H9 (cell line): ENCODE measurements around the gene DIAPH3. TPM values are rescaled to one million over a fixed set of nuclear protein-coding genes. Genes with fewer than 3 reads are reported as not detected.

Experiments
- DNase-seq: peaks from one replicate; pipeline ENCODE4 v3.0.0-alpha.2; 2017
- H2AFZ ChIP-seq: one replicate; pipeline ENCODE4 v1.6.1; 2013; ENCODE audit warnings: mild to moderate bottlenecking, low read length, control low read depth, moderate library complexity
- H2AK5ac ChIP-seq: 2 replicates; pipeline ENCODE4 v1.6.1; 2013; ENCODE audit warnings: low read length, control low read depth, mixed read lengths; ENCODE audit not compliant: insufficient read length
- H2BK120ac ChIP-seq: one replicate; pipeline ENCODE4 v1.6.1; 2013; ENCODE audit warnings: low read depth, mild to moderate bottlenecking, low read length, control low read depth, inconsistent platforms; ENCODE audit not compliant: poor library complexity, severe bottlenecking
- H2BK12ac ChIP-seq: 2 replicates; pipeline ENCODE4 v1.6.1; 2013; ENCODE audit warnings: low read length, control low read depth, mixed read lengths, low read depth; ENCODE audit not compliant: insufficient read length
- H2BK15ac ChIP-seq: 2 replicates; pipeline ENCODE4 v1.6.1; 2013; ENCODE audit warnings: low read depth, low read length, control low read depth
- H2BK20ac ChIP-seq: one replicate; pipeline ENCODE4 v1.6.1; 2013; ENCODE audit warnings: low read depth, mild to moderate bottlenecking, low read length, control low read depth, inconsistent platforms; ENCODE audit not compliant: poor library complexity, severe bottlenecking
- H2BK5ac ChIP-seq: 2 replicates; pipeline ENCODE4 v1.6.1; 2013; ENCODE audit warnings: low read length, control low read depth, mixed read lengths; ENCODE audit not compliant: insufficient read length
- H3K14ac ChIP-seq: 2 replicates; pipeline ENCODE4 v1.6.1; 2013; ENCODE audit warnings: low read length, control low read depth; ENCODE audit not compliant: insufficient read depth
- H3K18ac ChIP-seq: 2 replicates; pipeline ENCODE4 v1.6.1; 2013; ENCODE audit warnings: low read depth, mild to moderate bottlenecking, mixed read lengths, low read length, control low read depth; ENCODE audit not compliant: insufficient read length
- H3K23ac ChIP-seq: 2 replicates; pipeline ENCODE4 v1.6.1; 2013; ENCODE audit warnings: low read length, control low read depth, mixed read lengths, low read depth; ENCODE audit not compliant: insufficient read length
- H3K23me2 ChIP-seq: 2 replicates; pipeline ENCODE4 v1.6.1; 2013; ENCODE audit warnings: low read depth, mild to moderate bottlenecking, mixed read lengths, low read length, control low read depth; ENCODE audit not compliant: insufficient read length, poor library complexity, severe bottlenecking
- H3K27ac ChIP-seq: 2 replicates; pipeline ENCODE4 v1.5.1; 2013; ENCODE audit warnings: low read length, control low read depth, mixed read lengths, low read depth; ENCODE audit not compliant: insufficient read length
- H3K27me3 ChIP-seq: 2 replicates; pipeline ENCODE4 v1.6.1; 2013; ENCODE audit warnings: low read length, control low read depth, inconsistent platforms; ENCODE audit not compliant: insufficient read depth
- H3K4ac ChIP-seq: 2 replicates; pipeline ENCODE4 v1.6.1; 2013; ENCODE audit warnings: low read depth, mild to moderate bottlenecking, control low read depth, inconsistent platforms, low read length, moderate library complexity
- H3K4me1 ChIP-seq: 2 replicates; pipeline ENCODE4 v1.6.1; 2013; ENCODE audit warnings: low read length, control low read depth, inconsistent platforms; ENCODE audit not compliant: insufficient read depth
- H3K4me2 ChIP-seq: 2 replicates; pipeline ENCODE4 v1.6.1; 2013; ENCODE audit warnings: low read length, control low read depth, mixed read lengths; ENCODE audit not compliant: insufficient read length, insufficient read depth
- H3K56ac ChIP-seq: 2 replicates; pipeline ENCODE4 v1.6.1; 2013; ENCODE audit warnings: low read depth, mild to moderate bottlenecking, mixed read lengths, low read length, control low read depth; ENCODE audit not compliant: insufficient read length
- H3K79me1 ChIP-seq: 2 replicates; pipeline ENCODE4 v1.6.1; 2013; ENCODE audit warnings: low read depth, mild to moderate bottlenecking, moderate library complexity, low read length, control low read depth, inconsistent platforms; ENCODE audit not compliant: insufficient read depth, poor library complexity, severe bottlenecking
- H3K79me2 ChIP-seq: 2 replicates; pipeline ENCODE4 v1.6.1; 2013; ENCODE audit warnings: low read length, control low read depth, inconsistent platforms; ENCODE audit not compliant: insufficient read depth
- H3K9ac ChIP-seq: 2 replicates; pipeline ENCODE4 v1.6.1; 2013; ENCODE audit warnings: low read length, control low read depth, mixed read lengths; ENCODE audit not compliant: insufficient read length; ENCODE audit errors: extremely low read depth
- H3K9me3 ChIP-seq: one replicate; pipeline ENCODE4 v1.6.1; 2013; ENCODE audit warnings: low read depth, low read length, inconsistent platforms; ENCODE audit not compliant: control insufficient read depth
- H3T11ph ChIP-seq: one replicate; pipeline ENCODE4 v1.6.1; 2013; ENCODE audit warnings: mild to moderate bottlenecking, low read length, control low read depth, inconsistent platforms
- H4K20me1 ChIP-seq: one replicate; pipeline ENCODE4 v1.6.1; 2013; ENCODE audit not compliant: control insufficient read depth, insufficient read length, insufficient read depth
- H4K5ac ChIP-seq: 2 replicates; pipeline ENCODE4 v1.6.1; 2013; ENCODE audit warnings: low read depth, mild to moderate bottlenecking, mixed read lengths, low read length, control low read depth; ENCODE audit not compliant: insufficient read length
- H4K8ac ChIP-seq: replicated peaks from 2 replicates; pipeline ENCODE4 v1.6.1; 2013; ENCODE audit warnings: low read length, control low read depth, mixed read lengths, low read depth; ENCODE audit not compliant: insufficient read length
- H4K91ac ChIP-seq: 2 replicates; pipeline ENCODE4 v1.6.1; 2013; ENCODE audit warnings: low read depth, mild to moderate bottlenecking, moderate library complexity, mixed read lengths, low read length, control low read depth; ENCODE audit not compliant: insufficient read length
- H3K27ac Mint-ChIP-seq, 3 experiments: 2 replicates in 2 of 3; 3 replicates in 1 of 3; pipeline ENCODE4 v1.8.0; 2020 to 2021; ENCODE audit warnings: mixed read lengths in 3 of 3, mild to moderate bottlenecking in 1 of 3, moderate library complexity in 1 of 3
- H3K27me3 Mint-ChIP-seq: 2 replicates; pipeline ENCODE4 v1.8.0; 2021; ENCODE audit warnings: low read depth, mild to moderate bottlenecking, moderate library complexity, mixed read lengths
- H3K36me3 Mint-ChIP-seq, 3 experiments: 2 replicates in 2 of 3; 3 replicates in 1 of 3; pipeline ENCODE4 v1.8.0; 2020 to 2021; ENCODE audit warnings: low read depth in 3 of 3, mixed read lengths in 3 of 3; ENCODE audit not compliant: insufficient read depth in 1 of 3
- H3K4me1 Mint-ChIP-seq, 2 experiments: 2 replicates each; pipeline ENCODE4 v1.8.0; 2020; ENCODE audit warnings: mixed read lengths in 2 of 2
- H3K4me3 Mint-ChIP-seq, 2 experiments: 2 replicates in 1 of 2; 3 replicates in 1 of 2; pipeline ENCODE4 v1.8.0; 2020 to 2021; ENCODE audit warnings: mild to moderate bottlenecking in 2 of 2, mixed read lengths in 2 of 2, moderate library complexity in 1 of 2
- H3K9me3 Mint-ChIP-seq, 2 experiments: 2 replicates in 1 of 2; 3 replicates in 1 of 2; pipeline ENCODE4 v1.8.0; 2020; ENCODE audit warnings: mild to moderate bottlenecking in 2 of 2, mixed read lengths in 2 of 2, moderate library complexity in 1 of 2
- CTCF ChIP-seq: fragments of 200-600 bp; sonication (generic); conservative IDR thresholded peaks from 3 replicates; pipeline ENCODE4 v1.8.0; 2021; ENCODE audit warnings: antibody characterized with exemption, mild to moderate bottlenecking
- total RNA-seq: library from RNA; stranded (reverse); gene quantifications from 2 replicates; pipeline ENCODE4 v1.2.1, GENCODE V29; 2021

Gene DIAPH3
- total RNA-seq, 1 experiment from 2014 or later = 23.1 TPM

DNA sequence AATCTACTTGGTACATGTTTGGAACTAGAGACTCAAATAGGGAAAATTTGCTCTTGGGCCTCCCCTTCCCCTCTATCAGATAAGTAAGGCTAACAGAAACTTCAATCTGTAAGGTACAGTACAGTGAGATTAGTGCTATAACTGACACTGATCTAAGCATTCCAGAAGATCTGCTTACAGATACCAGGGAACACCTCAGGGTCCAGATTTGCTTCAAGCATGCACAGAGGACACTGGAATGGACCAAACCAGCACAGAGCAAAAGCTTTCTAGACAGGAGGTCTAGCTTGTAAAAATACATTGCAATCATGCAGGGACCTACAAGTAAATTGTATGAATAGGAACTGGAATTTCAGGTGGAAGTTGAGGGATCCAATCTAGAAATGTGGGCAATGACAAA lies 16.4 kb downstream of the DIAPH3 start:
- Mint-ChIP-seq H3K27me3 (no peaks in the 10 kb centered on the region), H3K27ac (no peak overlapping the region; a peak in 1 of 7 replicates), H3K9me3 (no peaks in the 10 kb centered on the region), H3K36me3 (no peaks in the 10 kb centered on the region), H3K4me3 (no peak overlapping the region), H3K4me1 (peaks cover 32% of the 10 kb centered on the region in 2 experiments)
- no peak overlapping the region for H2AK5ac ChIP-seq
- H3K18ac ChIP-seq = no peak overlapping the region
- no peak overlapping the region for H3K23ac ChIP-seq
- H4K5ac ChIP-seq = no peak overlapping the region
- H3K23me2 ChIP-seq = no peaks in the 10 kb centered on the region
- H2BK5ac ChIP-seq = no peak overlapping the region
- DNase-seq = no peak
- no peak overlapping the region for H2BK15ac ChIP-seq
- H3K4ac ChIP-seq = no peak overlapping the region
- H3K4me1 ChIP-seq = peaks cover 14% of the 10 kb centered on the region
- peaks cover 16% of the 10 kb centered on the region for H3K79me1 ChIP-seq
- H3K56ac ChIP-seq = no peak overlapping the region
- H2BK20ac ChIP-seq = no peak overlapping the region
- H4K8ac ChIP-seq = no peak overlapping the region
- no peak overlapping the region for H2BK12ac ChIP-seq
- no peak overlapping the region for H2BK120ac ChIP-seq
- H4K91ac ChIP-seq = no peak overlapping the region
- H3K9me3 ChIP-seq = no peaks in the 10 kb centered on the region
- H3K79me2 ChIP-seq = peaks cover 21% of the 10 kb centered on the region; the same call in 1 of the 2 replicates
- no peak overlapping the region for H2AFZ ChIP-seq
- TF ChIP-seq CTCF = no peak
- no peaks in the 10 kb centered on the region for H3K27me3 ChIP-seq
- no peak overlapping the region for H3K27ac ChIP-seq
- no peak overlapping the region for H3K9ac ChIP-seq
- no peak overlapping the region for H3T11ph ChIP-seq
- H3K14ac ChIP-seq = no peak overlapping the region
- H3K4me2 ChIP-seq = no peak overlapping the region
- H4K20me1 ChIP-seq = no peaks in the 10 kb centered on the region
